B cell (primary cell): ENCODE measurements around the gene MT1B. TPM values are rescaled to one million over a fixed set of nuclear protein-coding genes. Genes with fewer than 3 reads are reported as not detected.
A peak's percentile ranks its signal among the peaks of the same experiment; 100 is the strongest.

ENCODE experiments used
- ATAC-seq: fragments of 200-7000 bp; cut with Tn5 transposase; one replicate; pipeline ENCODE4 v1.10.0; 2021; ENCODE audit warnings: low read depth, mild to moderate bottlenecking, moderate number of reproducible peaks, moderate library complexity
- CTCF ChIA-PET: fragments of 350-600 bp; sonication (Branson Sonifier 250); formaldehyde crosslinking; loops from one replicate; lab custom pipeline; 2021; ENCODE audit warnings: antibody characterized with exemption, inconsistent platforms; lab: Charles Lee
- POLR2A ChIA-PET: fragments of 350-600 bp; sonication (Branson Sonifier 250); formaldehyde crosslinking; loops from one replicate; lab custom pipeline; 2021; ENCODE audit warnings: antibody characterized with exemption; lab: Charles Lee
- DNase-seq: peaks from one replicate; pipeline ENCODE4 v3.0.0; 2013
- H2AFZ ChIP-seq: 2 replicates; pipeline ENCODE4 v1.6.1; 2012; ENCODE audit warnings: mild to moderate bottlenecking, low read depth, low read length; ENCODE audit not compliant: insufficient read depth, poor library complexity, severe bottlenecking
- H3K27ac ChIP-seq, 2 donors: 1 replicate in 1 of 2; 2 replicates in 1 of 2; pipeline ENCODE4 v1.5.1; 2012 to 2013; ENCODE audit warnings: low read length in 2 of 2, mild to moderate bottlenecking in 2 of 2, moderate library complexity in 1 of 2
- H3K27me3 ChIP-seq, 4 experiments: fragments of 200-600 bp in 1 of 4; sonication (generic) in 1 of 4; replicated peaks in 1 of 4; 1 replicate in 2 of 4; 2 replicates in 2 of 4; pipeline versions ENCODE4 v1.6.1 to v1.7.0; 2013 to 2016; ENCODE audit warnings: low read length in 3 of 4, mild to moderate bottlenecking in 2 of 4, mixed read lengths in 1 of 4, moderate library complexity in 1 of 4; ENCODE audit not compliant: insufficient read depth in 4 of 4, control insufficient read depth in 3 of 4; ENCODE audit errors: control extremely low read depth in 1 of 4
- H3K36me3 ChIP-seq, 2 experiments: replicated peaks in 1 of 2; 1 replicate in 1 of 2; 2 replicates in 1 of 2; pipeline versions ENCODE4 v1.6.1 to v1.7.1; 2013; ENCODE audit warnings: low read length in 1 of 2; ENCODE audit not compliant: insufficient read depth in 2 of 2, control insufficient read depth in 1 of 2; ENCODE audit errors: control extremely low read depth in 1 of 2, extremely low read depth in 1 of 2
- H3K4me1 ChIP-seq, 2 donors: fragments of 200-600 bp in 1 of 2; sonication (generic) in 1 of 2; 1 replicate in 1 of 2; 2 replicates in 1 of 2; pipeline versions ENCODE4 v1.5.1 to v1.6.1; 2013 to 2017; ENCODE audit warnings: low read length in 2 of 2; ENCODE audit not compliant: control insufficient read depth in 2 of 2, insufficient read depth in 2 of 2
- H3K4me2 ChIP-seq: replicated peaks from 2 replicates; pipeline ENCODE3; 2012; ENCODE audit warnings: mild to moderate bottlenecking, low read depth, low read length; ENCODE audit not compliant: poor library complexity, severe bottlenecking
- H3K4me3 ChIP-seq, 5 experiments: fragments of 200-600 bp in 1 of 5; sonication (generic) in 1 of 5; 1 replicate in 3 of 5; 2 replicates in 2 of 5; pipeline versions ENCODE4 v1.5.1 to v1.7.0; 2011 to 2016; ENCODE audit warnings: low read length in 4 of 5, mild to moderate bottlenecking in 4 of 5, low read depth in 2 of 5, control low read depth in 1 of 5, moderate library complexity in 1 of 5; ENCODE audit not compliant: insufficient read depth in 1 of 5; ENCODE audit errors: control extremely low read depth in 1 of 5, extremely low read depth in 1 of 5
- H3K79me2 ChIP-seq: fragments of 200-600 bp; sonication (generic); one replicate; pipeline ENCODE4 v1.6.0; 2016; ENCODE audit warnings: low read length; ENCODE audit not compliant: control insufficient read depth, insufficient read depth
- H3K9ac ChIP-seq: fragments of 200-600 bp; sonication (generic); 2 replicates; pipeline ENCODE4 v1.6.1; 2017; ENCODE audit warnings: mild to moderate bottlenecking, low read length, moderate library complexity
- H3K9me3 ChIP-seq, 3 donors: one replicate each; pipeline versions ENCODE4 v1.6.1 to v1.7.1; 2013; ENCODE audit warnings: low read length in 2 of 3; ENCODE audit not compliant: control insufficient read depth in 2 of 3, insufficient read depth in 1 of 3; ENCODE audit errors: control extremely low read depth in 1 of 3
- H4K20me1 ChIP-seq: 2 replicates; pipeline ENCODE4 v1.6.0; 2012; ENCODE audit warnings: mild to moderate bottlenecking, low read length; ENCODE audit not compliant: insufficient read depth, control insufficient read depth, poor library complexity, severe bottlenecking
- H3K27ac Mint-ChIP-seq: one replicate; pipeline ENCODE4 v1.8.0; 2021; ENCODE audit warnings: mixed read lengths
- H3K27me3 Mint-ChIP-seq: one replicate; pipeline ENCODE4 v1.8.0; 2021; ENCODE audit warnings: mixed read lengths
- H3K4me1 Mint-ChIP-seq: one replicate; pipeline ENCODE4 v1.8.0; 2021; ENCODE audit warnings: mixed read lengths
- H3K4me3 Mint-ChIP-seq: one replicate; pipeline ENCODE4 v1.8.0; 2021; ENCODE audit warnings: mixed read lengths
- H3K9me3 Mint-ChIP-seq: one replicate; pipeline ENCODE4 v1.8.0; 2022; ENCODE audit warnings: mixed read lengths; ENCODE audit not compliant: insufficient read depth
- CTCF ChIP-seq: fragments of 200-600 bp; IDR thresholded peaks from one replicate; pipeline ENCODE4 v1.8.0; 2022; ENCODE audit warnings: antibody characterized with exemption, mild to moderate bottlenecking
- EZH2 ChIP-seq: IDR thresholded peaks from 2 replicates; pipeline ENCODE4 v1.6.1; 2012; ENCODE audit warnings: borderline replicate concordance, low read depth, mild to moderate bottlenecking, moderate library complexity, low read length; ENCODE audit not compliant: insufficient read depth, poor library complexity, severe bottlenecking
- WGBS: methylation state at CpG from one replicate; pipeline ENCODE4 v1.1.5; 2013; ENCODE audit warnings: missing lambda C conversion rate; ENCODE audit not compliant: insufficient coverage; 5-methylcytosine and 5-hydroxymethylcytosine counted together
- intact Hi-C: fragments of 100-400 bp; cut with micrococcal nuclease; formaldehyde crosslinking; loops from one replicate; pipeline ENCODE4 v1.10.0; 2022
- polyA plus RNA-seq: library from polyadenylated mRNA; depleted of rRNA; stranded (reverse); fragments of >200 nt; gene quantifications from 2 replicates; pipeline ENCODE4 v1.2.3, GENCODE V29; 2012
- total RNA-seq, 2 donors: library from RNA; stranded (reverse); fragments of 120-200 nt in 1 of 2; gene quantifications; 1 replicate in 1 of 2; 2 replicates in 1 of 2; pipeline versions ENCODE4 v1.2.3 to v1.2.4, GENCODE V29; 2013 to 2022

MT1B gene
- total and polyA plus RNA-seq, 2 donors (not counting 1 experiment from before 2014, with no cell fraction given), result not detected

- peaks cover 0 to 3% (median 0%) of the 10 kb centered on the region in 3 donors for H3K9me3 ChIP-seq
- H4K20me1 ChIP-seq, result no peaks in the 10 kb centered on the region
- Mint-ChIP-seq H3K27me3 (peaks cover 26% of the 10 kb centered on the region), H3K4me3 (peak within 1 kb of the TSS; percentile 99), H3K9me3 (no peaks in the 10 kb centered on the region), H3K4me1 (peaks cover 29% of the 10 kb centered on the region), H3K27ac (peak within 1 kb of the TSS; percentile 90)
- WGBS, result under 1% methylated on average over 45 of the region's 46 CpGs
- peak within 1 kb of the TSS; percentile 97 for H2AFZ ChIP-seq
- intact Hi-C loops, result loop anchor here (1.0 kb wide), 3 partner anchors 14 to 49 kb away; partner anchors contain the start of genes MT1X and MT2A
- H3K36me3 ChIP-seq, result no peaks in the 10 kb centered on the region
- peak within 1 kb of the TSS; percentile 75 for H3K9ac ChIP-seq
- H3K27ac ChIP-seq, result no peak within 1 kb of the TSS
- DNase-seq, result peak; percentile 71
- TF ChIP-seq EZH2 (no peak), CTCF (no peak)
- peak; percentile 74 for ATAC-seq
- peaks cover 0 to 12% (median 4%) of the 10 kb centered on the region in 4 experiments for H3K27me3 ChIP-seq
- peak within 1 kb of the TSS; percentile 91 for H3K4me2 ChIP-seq
- H3K79me2 ChIP-seq, result no peaks in the 10 kb centered on the region
- ChIA-PET POLR2A (interaction anchor here (0.7 to 1.4 kb wide), 3 partner anchors 25 to 32 kb away, joined by 3 to 5 read pairs (median 4); partner anchors contain the start of gene MT1E), CTCF (no interaction called here)
- H3K4me1 ChIP-seq, result peaks cover 16 to 32% of the 10 kb centered on the region in 2 donors
- peak within 1 kb of the TSS; percentile 26 to 79 (median 70) for H3K4me3 ChIP-seq
Observed at GRCh38 chr16:56657555-56658326, 6.1 kb downstream of the MT1B start, which contains the start of gene MT1F. Gene MT1F, plus strand, starts transcription at chr16:56657959. Its CDS starts 100 bp downstream, at chr16:56658059.
